GM19372 (cell line): ENCODE results near the gene KMT2B.
"Not testable (repeated sequence)": the region's sequence is repeated elsewhere in the genome, so short reads cannot be mapped to it uniquely, and the experiment has no call there.

Experiments used
- ATAC-seq: cut with Tn5 transposase; IDR thresholded peaks from one replicate; pipeline ENCODE4 v1.9.1; 2021; ENCODE audit warnings: mild to moderate bottlenecking, low read depth, moderate library complexity; ENCODE audit not compliant: unreplicated experiment

Gene KMT2B

GRCh38 chr19:35717665-35718344 lies at the start of gene KMT2B:
Gene KMT2B, plus strand, starts transcription at chr19:35718003. Its CDS starts 16 bp downstream, at chr19:35718019.
- ATAC-seq: peak; percentile 58

- no peak for ATAC-seq
Measured at GRCh38 chr19:35669566-35669965, 48.2 kb upstream of the KMT2B start.

GRCh38 chr19:35669974-35670373 lies 47.8 kb upstream of the KMT2B start:
- no peak for ATAC-seq

GRCh38 chr19:35670686-35671085 lies 47.1 kb upstream of the KMT2B start:
- no peak for ATAC-seq

- ATAC-seq: no peak
Measured at GRCh38 chr19:35671818-35672217, 46.0 kb upstream of the KMT2B start.

- no peak for ATAC-seq
Measured at GRCh38 chr19:35673121-35673804, 44.5 kb upstream of the KMT2B start.

- no peak for ATAC-seq
Measured at GRCh38 chr19:35675589-35676140, 42.1 kb upstream of the KMT2B start.

GRCh38 chr19:35689836-35690235 lies 28.0 kb upstream of the KMT2B start:
- ATAC-seq: no peak

- ATAC-seq: not testable (repeated sequence)
Measured at GRCh38 chr19:35691106-35691505, 26.7 kb upstream of the KMT2B start.

GRCh38 chr19:35692010-35692409 lies 25.8 kb upstream of the KMT2B start:
- ATAC-seq: no peak

GRCh38 chr19:35693422-35693821 lies 24.4 kb upstream of the KMT2B start:
- no peak for ATAC-seq

- ATAC-seq: no peak
Measured at GRCh38 chr19:35693835-35694599, 23.8 kb upstream of the KMT2B start.

GRCh38 chr19:35695895-35696422 lies 21.8 kb upstream of the KMT2B start:
- no peak for ATAC-seq

- no peak for ATAC-seq
Measured at GRCh38 chr19:35696835-35697234, 21.0 kb upstream of the KMT2B start.

GRCh38 chr19:35702223-35703012 lies 15.4 kb upstream of the KMT2B start:
- peak; percentile 96 for ATAC-seq

- no peak for ATAC-seq
Measured at GRCh38 chr19:35703343-35703742, 14.5 kb upstream of the KMT2B start.

GRCh38 chr19:35704218-35704617 lies 13.6 kb upstream of the KMT2B start, which contains the start of gene ZBTB32:
Gene ZBTB32, plus strand, starts transcription at chr19:35704558. Its CDS starts 10,069 bp downstream, at chr19:35714627.
- no peak for ATAC-seq

GRCh38 chr19:35708391-35708790 lies 9.4 kb upstream of the KMT2B start:
- ATAC-seq: no peak

GRCh38 chr19:35710784-35711723 lies 6.7 kb upstream of the KMT2B start:
- peak; percentile 36 for ATAC-seq
